GM12801 (cell line): ENCODE data around the gene GRAMD2B.

Experiments used
- CTCF ChIP-seq: IDR thresholded peaks from one replicate; pipeline ENCODE4 v1.5.1; 2011; ENCODE audit warnings: control low read depth; ENCODE audit not compliant: insufficient read length; ENCODE audit errors: extremely low read depth

GRAMD2B gene

DNA sequence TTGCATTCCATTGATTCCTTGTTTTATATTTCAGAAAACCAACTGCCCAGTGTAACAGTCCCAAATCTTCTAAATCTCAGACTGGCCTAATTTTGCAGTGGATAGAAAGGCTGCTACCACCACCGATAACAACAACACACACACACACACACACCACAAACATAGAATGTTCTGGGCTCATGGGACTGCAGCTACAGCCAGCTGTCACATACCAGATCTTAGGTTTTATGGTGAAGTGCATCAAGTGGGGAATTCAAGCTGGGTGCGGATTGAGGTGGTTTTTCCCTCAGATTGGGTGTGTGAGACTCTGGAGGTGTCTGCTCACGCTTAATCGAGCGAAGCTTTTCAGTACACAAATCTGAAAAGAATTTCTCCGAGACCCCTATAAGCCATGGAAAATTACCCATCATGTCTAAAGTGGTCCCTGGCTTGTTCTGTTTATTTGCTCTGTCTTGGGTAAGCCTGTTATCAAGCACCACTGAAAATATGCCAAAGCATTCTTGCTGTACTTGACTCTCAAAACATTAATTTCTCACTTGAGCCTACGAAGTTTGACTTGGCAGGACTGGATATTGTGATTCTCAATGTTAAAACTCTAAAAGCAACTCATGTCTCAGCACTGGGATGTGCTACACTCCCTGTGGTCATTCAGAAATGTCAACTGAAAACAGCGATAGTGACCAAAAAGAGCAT, 100.8 kb downstream of the GRAMD2B start:
- TF ChIP-seq CTCF: no peak

DNA sequence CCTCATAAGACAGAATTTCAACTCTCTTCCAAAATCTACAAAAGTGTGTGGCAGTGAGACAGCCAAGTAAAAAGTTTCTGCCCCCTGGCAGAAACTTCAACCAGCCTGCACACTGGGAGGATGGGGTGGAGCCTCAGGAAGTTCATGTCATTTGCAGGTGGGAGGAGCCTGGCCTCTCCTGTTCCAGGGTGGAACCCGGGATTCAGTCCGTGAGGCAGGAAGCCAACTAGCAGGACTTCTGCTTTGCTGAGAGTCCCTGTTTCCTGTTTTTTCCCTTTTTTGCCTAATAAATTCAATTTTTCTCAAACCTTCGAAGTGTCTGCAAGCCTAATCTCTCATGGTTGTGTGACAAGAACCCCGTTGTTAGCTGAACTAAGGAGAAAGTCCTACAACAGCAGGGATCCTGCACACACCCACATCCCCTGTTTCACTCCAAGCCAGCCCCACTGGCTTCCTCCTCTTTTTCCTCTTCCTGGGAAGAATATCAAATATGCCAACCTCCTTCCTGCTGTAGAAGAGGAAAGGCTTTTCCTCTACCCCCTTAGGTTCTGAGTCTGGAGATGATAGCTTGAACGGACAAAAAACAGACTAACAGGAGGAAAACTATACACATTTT, 102.5 kb downstream of the GRAMD2B start:
- TF ChIP-seq CTCF: no peak

DNA sequence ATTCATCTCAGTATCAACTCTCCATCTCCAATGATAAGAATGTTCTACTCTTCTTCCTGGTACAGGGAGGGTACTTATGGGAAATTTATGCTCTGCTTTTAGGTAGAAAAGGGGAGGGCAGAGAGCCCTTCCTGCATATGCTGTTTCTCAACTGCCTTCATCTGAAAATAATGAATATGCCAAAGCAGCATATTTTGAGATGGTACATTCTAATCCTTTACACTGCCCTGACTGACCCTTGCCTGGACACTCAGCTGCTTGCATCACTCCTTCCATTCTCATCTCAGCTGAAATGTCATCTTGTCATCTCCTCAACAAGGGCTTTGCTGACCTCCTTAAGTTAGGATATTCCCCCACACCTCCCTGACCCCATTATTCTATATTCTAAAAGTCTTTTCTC, 103.3 kb downstream of the GRAMD2B start:
- TF ChIP-seq CTCF: no peak

- no peak for TF ChIP-seq CTCF
Measured at GRCh38 chr5:126527158-126527557, 103.9 kb downstream of the GRAMD2B start.

DNA sequence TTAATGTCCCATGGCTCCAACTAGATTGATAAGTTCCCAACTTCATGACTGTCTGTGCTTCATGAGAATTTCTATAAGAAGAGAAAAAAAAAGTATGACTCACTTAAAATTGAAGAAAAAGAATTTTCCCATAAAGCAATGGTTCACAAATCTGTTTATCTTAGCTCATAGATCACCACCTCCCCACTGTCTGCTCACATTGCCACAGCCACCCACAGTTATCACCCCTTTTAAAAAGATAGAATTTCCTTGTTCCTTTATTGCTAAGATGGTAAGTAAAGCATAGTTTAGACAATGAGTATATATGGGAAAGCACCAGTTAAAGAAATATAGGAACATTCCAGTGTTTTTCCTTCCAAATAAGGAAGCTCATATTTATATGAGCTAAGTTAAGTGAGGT, 104.7 kb downstream of the GRAMD2B start:
- TF ChIP-seq CTCF: no peak

- no peak for TF ChIP-seq CTCF
Measured at GRCh38 chr5:126531543-126532120, 108.4 kb downstream of the GRAMD2B start.

DNA sequence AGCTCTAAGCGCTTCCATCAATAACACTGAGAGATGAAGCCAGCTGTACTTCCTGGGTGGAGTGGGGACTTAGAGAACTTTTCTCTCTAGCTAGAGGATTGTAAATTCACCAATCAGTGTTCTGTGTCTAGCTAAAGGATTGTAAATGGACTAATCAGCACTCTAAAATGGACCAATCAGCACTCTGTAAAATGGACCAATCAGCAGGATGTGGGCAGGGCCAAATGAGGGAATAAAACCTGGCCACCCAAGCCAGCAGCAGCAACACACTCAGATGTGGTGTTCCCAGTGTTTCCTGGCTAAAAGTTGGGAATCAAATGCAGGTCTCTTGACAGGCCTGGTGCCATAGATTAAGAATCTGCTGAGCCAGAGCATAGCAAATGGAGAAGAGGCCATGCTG, 111.3 kb downstream of the GRAMD2B start:
- no peak for TF ChIP-seq CTCF
